Right forelimb (tissue), 1 donor: ENCODE results near the gene LRRC59.

Experiments
- DNase-seq: peaks from one replicate; pipeline ENCODE4 v3.0.0-alpha.2; 2018

The LRRC59 gene

DNA sequence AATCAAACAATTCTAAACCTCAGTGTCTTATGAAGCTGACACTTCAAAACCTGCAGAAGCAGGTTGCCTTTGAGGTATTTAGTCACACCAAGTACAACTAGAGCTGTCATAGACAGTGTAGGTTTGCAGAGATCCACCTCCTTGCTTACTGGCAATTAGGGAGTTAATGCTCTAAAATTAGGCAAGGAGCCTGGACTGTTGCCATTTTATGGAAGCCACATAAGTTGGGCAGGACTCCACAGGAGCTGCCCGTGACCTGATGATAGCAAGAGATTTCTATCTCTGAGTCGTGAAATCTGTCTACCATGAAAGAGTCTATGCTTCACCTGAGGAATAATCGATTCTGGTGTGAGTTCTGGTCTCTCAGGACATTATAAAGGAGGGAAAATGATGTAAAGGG is 15.4 kb downstream of the LRRC59 start:
- DNase-seq, result no peak

- DNase-seq, result no peak
Observed at GRCh38 chr17:50381260-50381815, 16.0 kb downstream of the LRRC59 start.

DNA sequence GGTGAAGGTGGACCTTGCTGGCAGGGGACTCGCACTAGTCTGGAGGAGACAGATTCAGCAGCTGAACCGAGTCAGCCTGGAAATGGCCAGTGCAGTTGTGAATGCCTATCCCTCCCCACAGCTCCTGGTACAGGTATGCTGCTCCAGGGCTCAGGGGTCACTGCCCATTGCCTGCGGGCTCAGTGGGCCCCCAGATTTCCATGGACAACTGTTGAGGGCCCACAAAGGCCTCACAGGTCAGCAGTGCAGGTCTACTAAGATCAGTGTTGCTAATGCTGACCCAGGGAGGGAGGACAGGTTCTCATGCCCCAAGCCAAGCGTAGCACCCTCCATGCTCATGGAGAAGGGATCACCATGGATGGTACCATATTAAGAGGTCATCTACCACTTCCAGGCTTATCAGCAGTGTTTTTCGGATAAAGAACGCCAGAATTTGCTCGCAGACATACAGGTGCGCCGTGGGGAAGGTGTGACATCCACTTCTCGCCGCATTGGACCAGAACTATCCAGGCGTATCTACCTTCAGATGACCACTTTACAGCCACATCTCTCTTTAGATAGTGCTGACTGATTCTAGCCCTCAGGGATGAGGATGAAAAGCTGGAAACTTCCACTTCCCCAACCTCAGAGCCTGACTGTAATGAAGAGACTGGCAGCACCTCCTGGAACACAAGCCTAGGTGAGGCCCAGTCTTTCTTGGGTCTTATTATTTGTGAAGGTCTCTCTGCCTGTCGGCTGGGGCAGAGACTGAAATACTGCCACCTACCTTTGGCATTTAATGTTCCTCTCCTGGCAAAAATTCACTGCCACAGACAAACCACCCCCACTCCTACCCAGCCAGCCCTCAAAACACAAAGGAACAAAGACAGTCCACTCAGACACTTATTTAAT is 16.7 kb downstream of the LRRC59 start:
- no peak for DNase-seq

GRCh38 chr17:50379351-50380132 is 17.8 kb downstream of the LRRC59 start:
- no peak for DNase-seq

DNA sequence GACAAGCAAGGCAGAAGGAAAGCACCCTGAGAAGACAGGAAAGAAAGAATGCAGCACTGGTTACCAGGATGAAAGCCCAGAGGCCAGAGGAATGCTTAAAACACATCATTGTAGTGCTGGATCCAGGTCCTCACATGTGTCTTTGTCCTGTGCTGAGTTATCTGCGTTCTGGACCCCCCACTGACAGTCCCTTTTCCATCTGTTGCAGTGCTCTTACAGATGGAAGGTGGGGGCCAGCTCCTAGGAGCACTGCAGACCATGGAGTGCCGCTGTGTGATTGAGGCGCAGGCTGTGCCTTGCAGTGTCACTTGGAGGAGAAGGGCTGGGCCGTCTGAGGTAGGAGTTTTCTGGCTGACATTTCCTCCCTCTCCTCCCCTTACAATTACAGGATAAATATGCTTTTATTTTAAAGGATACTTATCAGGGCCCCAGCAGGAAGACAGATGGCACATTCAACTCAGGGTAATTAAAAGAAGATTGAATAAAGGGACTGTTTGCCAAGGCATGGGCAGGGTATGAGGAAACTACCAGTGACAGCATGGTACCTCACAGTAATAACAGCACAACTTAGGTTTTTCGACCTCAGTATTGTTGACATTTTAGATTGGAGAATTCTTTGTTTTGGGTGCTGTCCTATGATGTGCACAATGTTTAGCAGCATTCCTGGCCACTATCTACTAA is 21.3 kb downstream of the LRRC59 start:
- no peak for DNase-seq

GRCh38 chr17:50373705-50374104 is 23.6 kb downstream of the LRRC59 start:
- no peak for DNase-seq

GRCh38 chr17:50372758-50373556 is 24.4 kb downstream of the LRRC59 start, which contains the start of the genes EME1 and MRPL27:
EME1 (plus strand) TSS chr17:50373229; CDS start chr17:50375209, 1,980 bp downstream.
MRPL27 (minus strand) TSS chr17:50373184; CDS start chr17:50373170, 14 bp downstream.
- DNase-seq, result peak; percentile 93

DNA sequence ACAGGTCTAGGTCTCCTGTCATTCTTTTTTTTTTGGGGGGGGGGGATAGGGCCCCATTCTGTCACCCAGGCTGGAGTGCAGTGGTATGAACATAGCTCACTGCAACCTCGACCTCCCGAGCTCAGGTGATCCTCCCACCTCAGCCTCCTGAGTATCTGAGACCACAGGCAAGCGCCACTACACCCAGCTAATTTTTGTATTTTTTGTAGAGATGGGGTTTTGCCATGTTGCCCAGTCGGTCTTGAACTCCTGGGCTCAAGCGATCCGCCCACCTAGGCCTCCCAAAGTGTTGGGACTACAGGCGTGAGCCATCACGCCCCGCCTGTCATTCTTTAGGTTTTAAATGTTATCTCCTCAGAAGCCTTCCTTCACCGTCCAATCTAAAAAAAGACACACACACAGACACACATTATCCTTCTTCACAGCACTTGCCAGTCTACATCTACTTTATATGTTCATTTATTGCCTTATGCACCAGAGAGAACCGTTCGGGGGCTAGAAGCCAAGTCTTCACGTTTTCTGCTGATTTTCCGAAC is 25.0 kb downstream of the LRRC59 start:
- DNase-seq, result no peak

- DNase-seq, result no peak
Observed at GRCh38 chr17:50371526-50371925, 25.8 kb downstream of the LRRC59 start.

DNA sequence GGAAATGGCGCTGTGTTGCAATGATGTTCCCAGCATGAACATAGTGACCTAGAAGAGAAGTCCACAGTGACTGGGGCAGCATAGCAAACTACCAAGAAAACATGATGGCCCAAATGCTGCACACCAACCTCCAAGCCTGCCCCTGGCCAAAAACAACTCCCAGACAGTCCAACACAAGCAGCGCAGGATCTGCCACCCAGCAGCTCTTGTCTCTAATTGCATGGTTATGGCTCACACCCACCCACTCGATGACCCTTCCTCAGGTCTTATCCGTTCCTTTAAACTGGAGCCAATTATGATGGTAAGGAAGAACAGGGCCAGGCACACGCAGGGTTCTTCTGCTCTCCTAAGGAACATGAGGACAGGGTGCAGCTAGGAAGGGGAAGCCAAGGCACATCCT is 27.3 kb downstream of the LRRC59 start:
- DNase-seq, result no peak

DNA sequence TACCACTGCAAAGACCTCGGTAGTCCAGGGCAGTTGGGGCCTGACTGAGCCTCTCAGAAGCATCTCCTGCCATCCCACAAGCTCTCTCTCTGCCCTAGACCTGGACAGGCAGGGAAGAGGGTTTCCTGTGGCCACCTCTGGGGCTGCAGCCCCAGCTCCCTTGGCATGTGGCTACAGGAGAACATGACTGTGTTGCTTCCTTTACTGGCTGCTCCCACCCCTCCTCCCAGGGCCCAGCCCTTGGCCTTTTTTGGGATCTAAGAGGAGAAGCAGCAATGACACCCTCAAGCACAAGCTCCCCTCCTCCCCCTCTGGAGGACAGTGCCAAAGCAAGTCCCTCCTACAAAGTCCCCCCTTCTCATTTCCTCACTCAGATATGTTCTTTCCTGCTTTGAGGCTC is 29.9 kb downstream of the LRRC59 start:
- no peak for DNase-seq

DNA sequence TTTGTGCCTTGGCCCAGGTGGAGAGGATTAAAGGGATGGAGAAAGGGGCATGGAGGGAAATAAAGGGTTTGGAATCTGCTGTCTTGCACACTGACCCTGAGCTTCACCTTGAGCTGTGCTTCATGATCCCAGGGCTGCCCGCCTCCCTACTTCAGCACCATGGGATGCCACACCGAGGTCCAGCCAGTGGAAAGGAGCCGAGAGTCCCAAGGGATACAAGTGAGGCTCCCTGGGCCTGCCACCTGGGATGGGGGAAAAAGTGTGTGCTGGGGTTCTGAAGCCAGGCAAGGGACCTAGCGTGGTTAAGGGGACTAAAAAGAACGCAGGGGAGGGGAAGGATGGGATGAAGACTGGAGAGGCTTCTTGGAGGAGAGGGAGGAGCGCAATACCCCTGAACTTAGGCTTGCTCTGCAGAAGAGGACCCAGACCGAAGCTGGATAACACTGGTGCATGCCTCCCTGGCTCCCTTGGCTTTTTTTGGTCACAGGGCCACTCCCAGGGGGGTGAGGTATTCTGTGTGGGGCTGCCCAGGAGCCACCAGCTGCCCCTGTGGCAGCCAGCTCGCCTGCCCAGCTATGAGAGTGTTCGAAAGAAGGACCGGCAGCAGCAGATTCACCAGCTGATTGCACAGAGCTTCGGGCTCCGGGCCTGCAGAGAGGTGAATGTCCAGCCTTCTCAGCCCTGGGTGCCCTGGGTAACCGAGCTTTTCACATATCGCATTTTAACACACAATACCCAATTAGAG is 31.5 kb downstream of the LRRC59 start:
- DNase-seq, result no peak

- DNase-seq, result no peak
Observed at GRCh38 chr17:50365165-50365564, 32.2 kb downstream of the LRRC59 start.

DNA sequence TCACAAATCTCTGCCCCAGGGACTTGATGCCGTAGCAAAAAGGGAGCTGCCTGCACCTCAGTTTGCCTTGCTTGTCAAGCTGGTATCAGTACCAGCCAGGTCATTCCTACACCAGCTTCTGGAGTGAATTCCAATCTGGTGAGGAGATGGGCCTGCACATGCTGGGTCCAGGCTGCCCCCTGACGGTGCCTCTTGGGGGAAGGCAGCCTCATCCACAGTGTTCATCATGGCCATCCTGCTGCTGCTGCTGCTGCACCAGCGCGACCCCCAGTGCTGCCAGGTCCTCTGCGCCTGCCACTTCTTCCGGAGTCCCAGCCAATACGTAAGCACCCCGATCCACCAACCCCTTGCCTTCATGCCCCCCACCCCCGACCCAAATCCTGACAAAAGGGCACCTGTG is 32.6 kb downstream of the LRRC59 start:
- DNase-seq, result no peak

GRCh38 chr17:50364061-50364458 is 33.3 kb downstream of the LRRC59 start:
- no peak for DNase-seq

DNA sequence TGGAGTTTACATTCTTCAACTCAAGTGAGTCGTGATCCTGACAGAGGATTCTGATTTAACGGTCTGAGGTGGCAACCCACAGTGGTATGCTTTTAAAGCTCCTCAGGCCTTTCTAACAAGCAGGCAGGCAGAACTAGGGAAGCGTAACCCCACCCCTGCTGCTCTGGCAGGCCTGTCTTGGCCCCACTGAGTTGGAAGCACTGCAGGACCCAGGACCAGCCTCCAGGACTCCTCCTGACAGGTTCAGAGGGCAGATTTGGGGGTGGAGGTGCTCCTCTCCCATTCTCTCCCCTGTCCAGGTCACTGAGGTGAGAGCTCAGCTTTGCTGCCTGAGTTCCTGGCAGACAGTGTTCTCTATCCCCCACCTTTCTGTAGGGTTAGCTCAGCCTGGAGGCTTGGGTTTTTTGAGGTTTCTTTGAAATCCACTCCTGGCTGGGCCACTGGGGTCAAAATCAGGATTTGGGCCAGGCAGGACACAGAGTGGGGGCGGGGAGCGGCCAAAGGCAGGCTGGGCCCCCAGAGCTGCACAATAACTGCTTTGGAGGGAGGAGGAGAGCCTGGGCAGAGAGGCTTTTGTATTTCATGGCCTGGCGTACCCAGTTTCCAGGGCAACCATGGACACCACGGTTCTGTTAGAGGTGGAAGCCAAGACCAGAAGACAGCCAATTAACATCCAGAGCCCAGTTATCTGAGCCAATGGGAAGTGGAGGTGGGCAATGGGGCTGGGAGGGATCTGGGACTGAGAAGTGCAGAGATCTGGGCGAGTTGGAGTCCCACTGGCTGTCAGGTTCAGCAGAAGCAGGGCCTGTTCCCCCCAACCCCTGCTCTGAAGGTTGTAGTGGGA is 33.9 kb downstream of the LRRC59 start:
- DNase-seq, result peak; percentile 65

- no peak for DNase-seq
Observed at GRCh38 chr17:50362661-50363060, 34.7 kb downstream of the LRRC59 start.

DNA sequence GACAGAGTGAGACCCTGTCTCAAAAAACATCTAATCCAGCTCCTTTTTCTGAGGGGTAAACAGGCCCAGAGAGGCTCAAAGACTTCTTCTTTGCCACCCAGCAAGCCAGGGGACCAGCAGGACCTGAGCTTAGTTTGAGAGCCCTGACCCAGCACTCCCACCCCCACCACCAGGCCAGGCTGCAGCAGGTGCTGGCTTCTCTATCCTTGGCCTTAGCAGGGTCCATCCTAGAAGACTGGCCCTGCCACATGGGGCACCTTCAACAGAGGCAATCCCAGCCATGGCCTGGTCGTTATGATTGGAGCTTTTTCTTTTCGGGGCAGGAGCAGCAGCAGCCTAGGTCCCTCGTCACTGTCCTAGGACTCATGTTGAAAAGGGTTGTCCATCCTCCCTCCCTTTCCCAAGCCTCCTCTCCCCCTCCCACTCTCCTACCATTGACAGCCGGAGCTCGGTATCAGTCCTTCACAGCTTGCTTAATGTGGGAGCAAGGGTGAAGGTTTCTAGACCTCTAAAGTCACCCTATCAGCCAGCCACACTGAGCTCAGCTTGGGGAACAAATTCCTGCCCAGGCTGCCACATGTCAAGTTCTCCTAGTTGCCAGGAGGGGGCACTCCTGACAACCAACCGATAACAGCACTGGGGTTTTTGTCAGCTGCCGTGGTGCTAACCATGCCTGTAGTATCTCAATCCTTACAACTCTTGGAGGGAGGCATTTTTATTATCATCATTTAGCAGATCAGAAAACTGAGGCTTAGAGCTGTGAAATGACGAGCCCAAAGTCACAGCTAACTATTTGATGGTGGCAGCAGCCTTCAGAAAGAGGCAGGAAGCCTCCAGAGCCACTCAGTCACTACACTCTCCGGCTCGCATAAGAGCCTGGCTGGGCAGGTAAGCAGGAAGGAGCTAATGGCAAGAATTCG is 35.5 kb downstream of the LRRC59 start:
- no peak for DNase-seq
